H9 (cell line): ENCODE measurements around the gene ZNF385B. TPM values are rescaled to one million over a fixed set of nuclear protein-coding genes. Genes with fewer than 3 reads are reported as not detected.

ENCODE experiments used
- DNase-seq: peaks from one replicate; pipeline ENCODE4 v3.0.0-alpha.2; 2017
- H2AFZ ChIP-seq: one replicate; pipeline ENCODE4 v1.6.1; 2013; ENCODE audit warnings: mild to moderate bottlenecking, low read length, control low read depth, moderate library complexity
- H2AK5ac ChIP-seq: 2 replicates; pipeline ENCODE4 v1.6.1; 2013; ENCODE audit warnings: low read length, control low read depth, mixed read lengths; ENCODE audit not compliant: insufficient read length
- H2BK120ac ChIP-seq: one replicate; pipeline ENCODE4 v1.6.1; 2013; ENCODE audit warnings: low read depth, mild to moderate bottlenecking, low read length, control low read depth, inconsistent platforms; ENCODE audit not compliant: poor library complexity, severe bottlenecking
- H2BK12ac ChIP-seq: 2 replicates; pipeline ENCODE4 v1.6.1; 2013; ENCODE audit warnings: low read length, control low read depth, mixed read lengths, low read depth; ENCODE audit not compliant: insufficient read length
- H2BK15ac ChIP-seq: 2 replicates; pipeline ENCODE4 v1.6.1; 2013; ENCODE audit warnings: low read depth, low read length, control low read depth
- H2BK20ac ChIP-seq: one replicate; pipeline ENCODE4 v1.6.1; 2013; ENCODE audit warnings: low read depth, mild to moderate bottlenecking, low read length, control low read depth, inconsistent platforms; ENCODE audit not compliant: poor library complexity, severe bottlenecking
- H2BK5ac ChIP-seq: 2 replicates; pipeline ENCODE4 v1.6.1; 2013; ENCODE audit warnings: low read length, control low read depth, mixed read lengths; ENCODE audit not compliant: insufficient read length
- H3K14ac ChIP-seq: 2 replicates; pipeline ENCODE4 v1.6.1; 2013; ENCODE audit warnings: low read length, control low read depth; ENCODE audit not compliant: insufficient read depth
- H3K18ac ChIP-seq: 2 replicates; pipeline ENCODE4 v1.6.1; 2013; ENCODE audit warnings: low read depth, mild to moderate bottlenecking, mixed read lengths, low read length, control low read depth; ENCODE audit not compliant: insufficient read length
- H3K23ac ChIP-seq: 2 replicates; pipeline ENCODE4 v1.6.1; 2013; ENCODE audit warnings: low read length, control low read depth, mixed read lengths, low read depth; ENCODE audit not compliant: insufficient read length
- H3K23me2 ChIP-seq: 2 replicates; pipeline ENCODE4 v1.6.1; 2013; ENCODE audit warnings: low read depth, mild to moderate bottlenecking, mixed read lengths, low read length, control low read depth; ENCODE audit not compliant: insufficient read length, poor library complexity, severe bottlenecking
- H3K27ac ChIP-seq: 2 replicates; pipeline ENCODE4 v1.5.1; 2013; ENCODE audit warnings: low read length, control low read depth, mixed read lengths, low read depth; ENCODE audit not compliant: insufficient read length
- H3K27me3 ChIP-seq: 2 replicates; pipeline ENCODE4 v1.6.1; 2013; ENCODE audit warnings: low read length, control low read depth, inconsistent platforms; ENCODE audit not compliant: insufficient read depth
- H3K4ac ChIP-seq: 2 replicates; pipeline ENCODE4 v1.6.1; 2013; ENCODE audit warnings: low read depth, mild to moderate bottlenecking, control low read depth, inconsistent platforms, low read length, moderate library complexity
- H3K4me1 ChIP-seq: 2 replicates; pipeline ENCODE4 v1.6.1; 2013; ENCODE audit warnings: low read length, control low read depth, inconsistent platforms; ENCODE audit not compliant: insufficient read depth
- H3K4me2 ChIP-seq: 2 replicates; pipeline ENCODE4 v1.6.1; 2013; ENCODE audit warnings: low read length, control low read depth, mixed read lengths; ENCODE audit not compliant: insufficient read length, insufficient read depth
- H3K56ac ChIP-seq: 2 replicates; pipeline ENCODE4 v1.6.1; 2013; ENCODE audit warnings: low read depth, mild to moderate bottlenecking, mixed read lengths, low read length, control low read depth; ENCODE audit not compliant: insufficient read length
- H3K79me1 ChIP-seq: 2 replicates; pipeline ENCODE4 v1.6.1; 2013; ENCODE audit warnings: low read depth, mild to moderate bottlenecking, moderate library complexity, low read length, control low read depth, inconsistent platforms; ENCODE audit not compliant: insufficient read depth, poor library complexity, severe bottlenecking
- H3K79me2 ChIP-seq: 2 replicates; pipeline ENCODE4 v1.6.1; 2013; ENCODE audit warnings: low read length, control low read depth, inconsistent platforms; ENCODE audit not compliant: insufficient read depth
- H3K9ac ChIP-seq: 2 replicates; pipeline ENCODE4 v1.6.1; 2013; ENCODE audit warnings: low read length, control low read depth, mixed read lengths; ENCODE audit not compliant: insufficient read length; ENCODE audit errors: extremely low read depth
- H3K9me3 ChIP-seq: one replicate; pipeline ENCODE4 v1.6.1; 2013; ENCODE audit warnings: low read depth, low read length, inconsistent platforms; ENCODE audit not compliant: control insufficient read depth
- H3T11ph ChIP-seq: one replicate; pipeline ENCODE4 v1.6.1; 2013; ENCODE audit warnings: mild to moderate bottlenecking, low read length, control low read depth, inconsistent platforms
- H4K20me1 ChIP-seq: one replicate; pipeline ENCODE4 v1.6.1; 2013; ENCODE audit not compliant: control insufficient read depth, insufficient read length, insufficient read depth
- H4K5ac ChIP-seq: 2 replicates; pipeline ENCODE4 v1.6.1; 2013; ENCODE audit warnings: low read depth, mild to moderate bottlenecking, mixed read lengths, low read length, control low read depth; ENCODE audit not compliant: insufficient read length
- H4K8ac ChIP-seq: replicated peaks from 2 replicates; pipeline ENCODE4 v1.6.1; 2013; ENCODE audit warnings: low read length, control low read depth, mixed read lengths, low read depth; ENCODE audit not compliant: insufficient read length
- H4K91ac ChIP-seq: 2 replicates; pipeline ENCODE4 v1.6.1; 2013; ENCODE audit warnings: low read depth, mild to moderate bottlenecking, moderate library complexity, mixed read lengths, low read length, control low read depth; ENCODE audit not compliant: insufficient read length
- H3K27ac Mint-ChIP-seq, 3 experiments: 2 replicates in 2 of 3; 3 replicates in 1 of 3; pipeline ENCODE4 v1.8.0; 2020 to 2021; ENCODE audit warnings: mixed read lengths in 3 of 3, mild to moderate bottlenecking in 1 of 3, moderate library complexity in 1 of 3
- H3K27me3 Mint-ChIP-seq: 2 replicates; pipeline ENCODE4 v1.8.0; 2021; ENCODE audit warnings: low read depth, mild to moderate bottlenecking, moderate library complexity, mixed read lengths
- H3K36me3 Mint-ChIP-seq, 3 experiments: 2 replicates in 2 of 3; 3 replicates in 1 of 3; pipeline ENCODE4 v1.8.0; 2020 to 2021; ENCODE audit warnings: low read depth in 3 of 3, mixed read lengths in 3 of 3; ENCODE audit not compliant: insufficient read depth in 1 of 3
- H3K4me1 Mint-ChIP-seq, 2 experiments: 2 replicates each; pipeline ENCODE4 v1.8.0; 2020; ENCODE audit warnings: mixed read lengths in 2 of 2
- H3K4me3 Mint-ChIP-seq, 2 experiments: 2 replicates in 1 of 2; 3 replicates in 1 of 2; pipeline ENCODE4 v1.8.0; 2020 to 2021; ENCODE audit warnings: mild to moderate bottlenecking in 2 of 2, mixed read lengths in 2 of 2, moderate library complexity in 1 of 2
- H3K9me3 Mint-ChIP-seq, 2 experiments: 2 replicates in 1 of 2; 3 replicates in 1 of 2; pipeline ENCODE4 v1.8.0; 2020; ENCODE audit warnings: mild to moderate bottlenecking in 2 of 2, mixed read lengths in 2 of 2, moderate library complexity in 1 of 2
- WGBS: extraction: QIAGEN DNeasy Blood & Tissue Kit; methylation state at CpG from one replicate; pipeline ENCODE4 v1.1.7; 2013; ENCODE audit warnings: missing lambda C conversion rate, low lambda C conversion rate, mixed read lengths; ENCODE audit not compliant: insufficient read length; ENCODE audit errors: extremely low coverage; 5-methylcytosine and 5-hydroxymethylcytosine counted together
- total RNA-seq: library from RNA; stranded (reverse); gene quantifications from 2 replicates; pipeline ENCODE4 v1.2.1, GENCODE V29; 2021
- TF ChIP-seq, protein P1 (sequence below): fragments of 200-600 bp; sonication (generic); conservative IDR thresholded peaks from 3 replicates; pipeline ENCODE4 v1.8.0; 2021; ENCODE audit warnings: antibody characterized with exemption, mild to moderate bottlenecking

ZNF385B gene
- total RNA-seq, 1 experiment from 2014 or later = 2.1 TPM

DNA sequence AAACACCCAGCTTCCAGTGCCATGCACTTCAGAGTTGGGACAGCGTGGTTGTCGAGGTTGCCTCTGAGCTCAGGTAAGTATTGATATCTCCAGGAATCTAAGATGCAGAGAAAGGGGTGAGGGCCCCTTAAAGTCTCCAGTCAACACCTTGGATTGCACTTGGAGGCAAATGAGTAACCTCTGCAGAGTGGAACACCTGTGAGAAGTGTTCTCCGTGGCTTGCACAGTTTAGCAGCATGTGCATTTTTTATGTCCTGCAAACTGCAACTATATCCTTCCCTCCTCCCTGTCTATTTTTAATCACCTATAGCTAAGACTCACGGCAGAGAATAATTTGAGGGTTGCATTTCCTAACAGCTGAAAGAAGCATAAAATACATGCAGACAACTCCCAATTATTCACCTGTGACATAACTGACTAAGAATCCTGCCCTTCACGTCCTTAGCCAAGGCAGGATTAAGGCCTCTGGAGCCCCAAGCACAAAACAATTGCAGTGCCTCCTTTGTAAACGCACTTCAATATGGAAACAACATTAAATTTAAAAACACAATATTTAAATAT is 1.6 kb upstream of the ZNF385B start:
- Mint-ChIP-seq H3K27me3 (peaks cover 56% of the 10 kb centered on the region), H3K4me3 (no peak overlapping the region; a peak in 1 of 5 replicates), H3K9me3 (no peaks in the 10 kb centered on the region), H3K36me3 (no peaks in the 10 kb centered on the region), H3K4me1 (peaks cover 21 to 27% of the 10 kb centered on the region in 2 experiments), H3K27ac (no peak overlapping the region; a peak in 1 of 7 replicates)
- H3K4me1 ChIP-seq = no peaks in the 10 kb centered on the region
- TF ChIP-seq, protein P1, sequence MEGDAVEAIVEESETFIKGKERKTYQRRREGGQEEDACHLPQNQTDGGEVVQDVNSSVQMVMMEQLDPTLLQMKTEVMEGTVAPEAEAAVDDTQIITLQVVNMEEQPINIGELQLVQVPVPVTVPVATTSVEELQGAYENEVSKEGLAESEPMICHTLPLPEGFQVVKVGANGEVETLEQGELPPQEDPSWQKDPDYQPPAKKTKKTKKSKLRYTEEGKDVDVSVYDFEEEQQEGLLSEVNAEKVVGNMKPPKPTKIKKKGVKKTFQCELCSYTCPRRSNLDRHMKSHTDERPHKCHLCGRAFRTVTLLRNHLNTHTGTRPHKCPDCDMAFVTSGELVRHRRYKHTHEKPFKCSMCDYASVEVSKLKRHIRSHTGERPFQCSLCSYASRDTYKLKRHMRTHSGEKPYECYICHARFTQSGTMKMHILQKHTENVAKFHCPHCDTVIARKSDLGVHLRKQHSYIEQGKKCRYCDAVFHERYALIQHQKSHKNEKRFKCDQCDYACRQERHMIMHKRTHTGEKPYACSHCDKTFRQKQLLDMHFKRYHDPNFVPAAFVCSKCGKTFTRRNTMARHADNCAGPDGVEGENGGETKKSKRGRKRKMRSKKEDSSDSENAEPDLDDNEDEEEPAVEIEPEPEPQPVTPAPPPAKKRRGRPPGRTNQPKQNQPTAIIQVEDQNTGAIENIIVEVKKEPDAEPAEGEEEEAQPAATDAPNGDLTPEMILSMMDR = no peak
- H3K18ac ChIP-seq = no peak overlapping the region
- no peak overlapping the region for H2BK12ac ChIP-seq
- H3K56ac ChIP-seq = no peak overlapping the region
- H3K9me3 ChIP-seq = no peaks in the 10 kb centered on the region
- H3K27ac ChIP-seq = no peak overlapping the region
- H4K20me1 ChIP-seq = no peaks in the 10 kb centered on the region
- WGBS = no CpG with 5 or more reads among the region's 6 CpGs
- H2BK15ac ChIP-seq = no peak overlapping the region
- H3K9ac ChIP-seq = no peak overlapping the region
- H4K91ac ChIP-seq = no peak overlapping the region
- H2BK5ac ChIP-seq = no peak overlapping the region
- peaks cover 6% of the 10 kb centered on the region for H3K23me2 ChIP-seq
- H4K8ac ChIP-seq = no peak overlapping the region
- peaks cover 8% of the 10 kb centered on the region; the same call in 1 of the 2 replicates for H3K27me3 ChIP-seq
- H2AK5ac ChIP-seq = no peak overlapping the region
- no peak overlapping the region for H2BK20ac ChIP-seq
- no peak overlapping the region for H2BK120ac ChIP-seq
- no peak overlapping the region for H3T11ph ChIP-seq
- no peak overlapping the region for H3K23ac ChIP-seq
- no peak overlapping the region for H4K5ac ChIP-seq
- H3K4me2 ChIP-seq = no peak overlapping the region
- H3K14ac ChIP-seq = no peak overlapping the region
- H3K79me1 ChIP-seq = no peaks in the 10 kb centered on the region
- H2AFZ ChIP-seq = no peak overlapping the region
- no peak overlapping the region for H3K4ac ChIP-seq
- no peaks in the 10 kb centered on the region for H3K79me2 ChIP-seq
- no peak for DNase-seq
